GM12864 (cell line): ENCODE results near the gene FHL2.
"Not testable (repeated sequence)": the region's sequence is repeated elsewhere in the genome, so short reads cannot be mapped to it uniquely, and the experiment has no call there.

ENCODE experiments used
- DNase-seq: peaks from one replicate; pipeline ENCODE4 v3.0.0-alpha.2; 2011; ENCODE audit warnings: low read depth
- H3K4me3 ChIP-seq: 2 replicates; pipeline ENCODE4 v1.5.1; 2011; ENCODE audit warnings: mild to moderate bottlenecking, low read depth, low read length, control low read depth
- CTCF ChIP-seq: IDR thresholded peaks from 2 replicates; pipeline ENCODE4 v1.5.1; 2011; ENCODE audit warnings: low read depth, mild to moderate bottlenecking, moderate library complexity, low read length, control low read depth, inconsistent platforms; ENCODE audit errors: missing control alignments

Gene FHL2

GRCh38 chr2:105334211-105334610 lies 64.6 kb downstream of the FHL2 start:
- no peak for TF ChIP-seq CTCF
- no peak overlapping the region for H3K4me3 ChIP-seq
- DNase-seq: no peak

- peak overlapping the region; percentile 81 for H3K4me3 ChIP-seq
- no peak for TF ChIP-seq CTCF
- DNase-seq: no peak
These were observed 68.0 kb downstream of the FHL2 start for GRCh38 chr2:105330681-105331375.

GRCh38 chr2:105329561-105330495 lies 69.0 kb downstream of the FHL2 start, which contains the start of gene TGFBRAP1:
Gene TGFBRAP1 (minus strand): TSS chr2:105329735. CDS start chr2:105308301, 21,434 bp downstream.
- DNase-seq: no peak
- no peak for TF ChIP-seq CTCF
- peak within 1 kb of the TSS; percentile 81 for H3K4me3 ChIP-seq

- peak overlapping the region; percentile 80 for H3K4me3 ChIP-seq
- TF ChIP-seq CTCF: no peak
- DNase-seq: no peak
These were observed 69.7 kb downstream of the FHL2 start for GRCh38 chr2:105329197-105329554.

GRCh38 chr2:105328281-105329196 lies 70.3 kb downstream of the FHL2 start:
- DNase-seq: no peak
- TF ChIP-seq CTCF: no peak
- peak overlapping the region; percentile 80 for H3K4me3 ChIP-seq

- no peak for TF ChIP-seq CTCF
- H3K4me3 ChIP-seq: peak overlapping the region; percentile 80; the same call in 1 of the 2 replicates
- no peak for DNase-seq
These were observed 71.2 kb downstream of the FHL2 start for GRCh38 chr2:105327690-105328089.

- not testable (repeated sequence) for DNase-seq
These were observed 71.6 kb downstream of the FHL2 start for GRCh38 chr2:105327271-105327670.

More at GRCh38 chr2:105327271-105327670, 71.6 kb downstream of the FHL2 start:
- not testable (repeated sequence) for H3K4me3 ChIP-seq
